EH (cell line): ENCODE measurements around the gene CHADL.
"Not testable (repeated sequence)": the region's sequence is repeated elsewhere in the genome, so short reads cannot be mapped to it uniquely, and the experiment has no call there.

Source experiments
- DNase-seq: peaks from one replicate; pipeline ENCODE4 v3.0.0-alpha.2; 2015; ENCODE audit warnings: low read depth

Gene CHADL

DNA sequence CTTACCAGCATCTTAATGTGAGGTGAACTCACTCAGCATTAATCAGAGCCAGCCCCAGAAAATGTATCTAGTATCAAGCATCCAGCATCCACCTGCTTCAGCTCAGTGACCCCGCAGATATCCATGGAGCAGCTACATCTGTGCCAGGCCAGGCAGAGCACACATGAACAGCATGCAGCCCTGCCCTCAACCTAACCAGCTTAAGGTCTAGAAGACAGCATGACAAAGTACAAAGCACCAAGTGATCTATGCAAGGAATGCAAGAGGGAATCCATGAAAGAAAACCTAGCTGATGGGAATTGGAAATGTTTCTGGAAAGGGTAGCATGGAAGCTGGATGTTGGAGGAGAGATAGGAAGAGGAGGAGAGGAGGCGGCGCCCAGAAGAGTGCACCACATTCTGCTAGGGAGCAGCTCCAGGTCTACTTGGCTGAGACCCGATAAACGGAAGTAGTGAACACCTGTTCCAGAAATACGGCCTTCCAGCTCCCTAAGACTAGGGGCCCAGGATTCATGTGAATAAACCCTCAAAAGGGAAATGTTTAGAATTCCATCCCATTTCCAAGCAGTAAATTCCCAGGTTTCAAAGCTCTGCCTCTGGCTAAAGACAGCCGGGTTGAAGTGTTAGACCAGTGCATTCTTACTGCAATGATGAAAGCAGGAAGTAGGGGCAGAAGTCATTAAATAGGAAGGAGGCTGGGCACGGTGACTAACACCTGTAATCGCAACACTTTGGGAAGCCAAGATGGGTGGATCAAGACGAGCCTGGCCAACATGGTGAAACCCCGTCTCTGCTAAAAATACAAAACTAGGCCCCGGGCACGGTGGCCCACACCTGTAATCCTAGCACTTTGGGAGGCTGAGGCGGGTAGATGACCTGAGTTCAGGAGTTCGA lies 59.1 kb downstream of the CHADL start:
- peak; percentile 91 for DNase-seq

DNA sequence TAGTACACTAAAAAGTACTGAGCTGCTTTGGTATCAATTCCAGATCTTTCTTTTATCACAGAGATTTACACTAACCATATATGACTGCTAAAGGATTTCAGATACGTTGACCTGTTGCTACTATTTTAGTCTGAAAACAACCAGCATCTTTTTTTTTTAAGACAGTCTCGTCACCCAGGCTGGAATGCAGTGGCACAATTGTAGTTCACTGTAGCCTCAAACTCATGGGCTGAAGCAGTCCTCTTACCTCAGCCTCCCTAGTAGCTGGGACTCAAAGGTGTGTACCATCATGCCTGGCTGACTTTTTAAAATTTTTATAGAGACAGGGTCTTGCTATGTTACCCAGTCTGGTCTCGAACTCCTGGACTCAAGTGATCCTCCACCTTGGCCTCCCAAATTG lies 59.8 kb downstream of the CHADL start:
- DNase-seq: no peak

DNA sequence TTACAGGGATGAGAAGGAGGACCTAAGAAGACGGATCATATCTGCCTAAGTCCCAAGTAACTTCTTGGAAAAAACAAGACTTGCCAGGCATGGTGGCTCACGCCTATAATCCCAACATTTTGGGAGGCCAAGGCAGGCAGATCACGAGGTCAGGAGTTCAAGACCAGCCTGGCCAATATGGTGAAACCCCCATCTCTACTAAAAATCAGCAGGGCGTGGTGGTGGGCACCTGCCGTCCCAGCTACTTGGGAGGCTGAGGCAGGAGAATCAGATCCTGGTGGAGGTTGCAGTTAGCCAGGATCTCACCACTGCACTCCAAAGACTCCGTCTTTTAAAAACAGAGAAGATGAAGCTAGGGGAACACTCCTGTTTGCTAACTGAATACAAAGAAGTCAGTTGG lies 60.4 kb downstream of the CHADL start:
- DNase-seq: not testable (repeated sequence)
